SK-N-SH (cell line): ENCODE results near the gene AGAP1. TPM values are rescaled to one million over a fixed set of nuclear protein-coding genes. Genes with fewer than 3 reads are reported as not detected.
A peak's percentile ranks its signal among the peaks of the same experiment; 100 is the strongest.

Experiments
- CTCF ChIA-PET: fragments of 300-600, 350-600 bp; formaldehyde crosslinking; extraction: SDS; loops from one replicate; lab custom pipeline; 2021; lab: Yijun Ruan, JAX
- POLR2A ChIA-PET: fragments of 350-600 bp; sonication (Branson Sonifier 250); formaldehyde crosslinking; extraction: SDS; loops from one replicate; lab custom pipeline; 2020; ENCODE audit warnings: antibody characterized with exemption, inconsistent platforms; lab: Yijun Ruan, JAX
- DNase-seq: peaks from one replicate; pipeline ENCODE4 v3.0.0; 2012
- H2AFZ ChIP-seq: fragments of 200-600 bp; sonication (generic); 2 replicates; pipeline ENCODE4 v1.8.1; 2016; ENCODE audit warnings: antibody characterized with exemption, mild to moderate bottlenecking, low read depth
- H3F3A ChIP-seq: fragments of 200-600 bp; sonication (generic); replicated peaks from 2 replicates; pipeline ENCODE3; 2016; ENCODE audit warnings: antibody characterized with exemption, mild to moderate bottlenecking; ENCODE audit not compliant: insufficient read depth
- H3K27ac ChIP-seq, 2 experiments: fragments of 200-500 bp in 1 of 2; fragments of 200-600 bp in 1 of 2; sonication (Bioruptor generic) in 1 of 2; sonication (generic), shearing (Covaris generic) in 1 of 2; 2 replicates each; pipeline versions ENCODE4 v1.5.1 to v1.6.1; 2014 to 2016; ENCODE audit warnings: low read depth in 2 of 2, inconsistent platforms in 1 of 2, low read length in 1 of 2, mild to moderate bottlenecking in 1 of 2, mixed read lengths in 1 of 2
- H3K27me3 ChIP-seq: fragments of 200-600 bp; sonication (generic), shearing (Covaris generic); 2 replicates; pipeline ENCODE4 v1.6.1; 2016; ENCODE audit warnings: mixed run types; ENCODE audit not compliant: insufficient read depth
- H3K36me3 ChIP-seq, 2 experiments: fragments of 200-500 bp in 1 of 2; fragments of 200-600 bp in 1 of 2; sonication (Bioruptor generic) in 1 of 2; sonication (generic) in 1 of 2; replicated peaks in 1 of 2; 2 replicates each; pipeline versions ENCODE3 to v1.5.1; 2014 to 2016; ENCODE audit warnings: low read length in 1 of 2, mild to moderate bottlenecking in 1 of 2; ENCODE audit not compliant: insufficient read depth in 2 of 2, control insufficient read depth in 1 of 2
- H3K4me1 ChIP-seq, 2 experiments: fragments of 200-500 bp in 1 of 2; fragments of 200-600 bp in 1 of 2; sonication (Bioruptor generic) in 1 of 2; sonication (generic), shearing (Covaris generic) in 1 of 2; 2 replicates each; pipeline versions ENCODE4 v1.5.1 to v1.6.1; 2014 to 2016; ENCODE audit warnings: low read depth in 1 of 2, low read length in 1 of 2, mixed run types in 1 of 2; ENCODE audit not compliant: insufficient read depth in 2 of 2, control insufficient read depth in 1 of 2
- H3K4me2 ChIP-seq: fragments of 200-600 bp; sonication (generic), shearing (Covaris generic); 2 replicates; pipeline ENCODE4 v1.6.1; 2017; ENCODE audit warnings: mixed run types
- H3K4me3 ChIP-seq, 2 experiments: fragments of 200-500 bp in 1 of 2; fragments of 200-600 bp in 1 of 2; sonication (Bioruptor generic) in 1 of 2; sonication (generic), shearing (Covaris generic) in 1 of 2; 2 replicates each; pipeline versions ENCODE4 v1.5.1 to v1.8.1; 2014 to 2016; ENCODE audit warnings: low read depth in 2 of 2, inconsistent platforms in 1 of 2, low read length in 1 of 2, mild to moderate bottlenecking in 1 of 2, mixed read lengths in 1 of 2, moderate library complexity in 1 of 2
- H3K79me2 ChIP-seq: fragments of 200-600 bp; sonication (generic); 2 replicates; pipeline ENCODE4 v1.8.1; 2017; ENCODE audit warnings: mild to moderate bottlenecking; ENCODE audit not compliant: insufficient read depth
- H3K9ac ChIP-seq: fragments of 200-600 bp; sonication (generic); 2 replicates; pipeline ENCODE4 v1.6.1; 2017; ENCODE audit warnings: mixed run types
- H3K9me2 ChIP-seq: fragments of 200-600 bp; sonication (generic); 2 replicates; pipeline ENCODE4 v1.6.1; 2017; ENCODE audit warnings: mixed run types
- H3K9me3 ChIP-seq: fragments of 200-600 bp; sonication (generic); 2 replicates; pipeline ENCODE4 v1.6.1; 2017; ENCODE audit warnings: mixed run types, mild to moderate bottlenecking, moderate library complexity
- H4K20me1 ChIP-seq: fragments of 200-600 bp; sonication (generic); 2 replicates; pipeline ENCODE4 v1.6.1; 2017; ENCODE audit warnings: mild to moderate bottlenecking, mixed run types; ENCODE audit not compliant: insufficient read depth
- CHD2 ChIP-seq: fragments of 150-350 bp; IDR thresholded peaks from 2 replicates; pipeline ENCODE4 v1.6.1; 2018; ENCODE audit warnings: low read length; ENCODE audit not compliant: partially characterized antibody
- ELF1 ChIP-seq: IDR thresholded peaks from 2 replicates; pipeline ENCODE4 v1.4.0; 2012
- EP300 ChIP-seq, 2 experiments: IDR thresholded peaks; 2 replicates each; pipeline versions ENCODE4 v1.4.0 to v1.6.1; 2012; ENCODE audit warnings: borderline replicate concordance in 1 of 2, low read depth in 1 of 2, low read length in 1 of 2
- EZH2phosphoT487 ChIP-seq: fragments of 200-600 bp; sonication (generic); IDR thresholded peaks from 2 replicates; pipeline ENCODE4 v1.6.1; 2017; ENCODE audit warnings: low read depth, mixed run types, mild to moderate bottlenecking, antibody characterized with exemption, moderate library complexity, borderline replicate concordance
- FOSL2 ChIP-seq: IDR thresholded peaks from 2 replicates; pipeline ENCODE4 v1.4.0; 2012; ENCODE audit warnings: low read depth, mild to moderate bottlenecking, moderate library complexity, borderline replicate concordance
- FOXM1 ChIP-seq: IDR thresholded peaks from 2 replicates; pipeline ENCODE4 v1.4.0; 2012; ENCODE audit warnings: low read depth, mild to moderate bottlenecking
- GABPA ChIP-seq: IDR thresholded peaks from 2 replicates; pipeline ENCODE4 v1.4.0; 2012; ENCODE audit warnings: low read depth, mild to moderate bottlenecking
- GATA2 ChIP-seq: sonication (generic); formaldehyde crosslinking; IDR thresholded peaks from 2 replicates; pipeline ENCODE4 v1.5.0; 2020; ENCODE audit warnings: mild to moderate bottlenecking, missing genetic modification reagents
- JUND ChIP-seq: IDR thresholded peaks from 2 replicates; pipeline ENCODE4 v1.4.0; 2012
- MAX ChIP-seq: IDR thresholded peaks from 2 replicates; pipeline ENCODE4 v1.4.0; 2012; ENCODE audit warnings: low read depth
- MEF2A ChIP-seq: IDR thresholded peaks from 2 replicates; pipeline ENCODE4 v1.4.0; 2012; ENCODE audit warnings: low read depth, borderline replicate concordance
- NFIC ChIP-seq: IDR thresholded peaks from 2 replicates; pipeline ENCODE4 v1.4.0; 2012; ENCODE audit warnings: borderline replicate concordance
- PBX3 ChIP-seq: IDR thresholded peaks from 2 replicates; pipeline ENCODE4; 2012
- REST ChIP-seq: IDR thresholded peaks from 2 replicates; pipeline ENCODE4 v1.6.1; 2012; ENCODE audit warnings: mild to moderate bottlenecking, low read depth, low read length, moderate library complexity
- RFX5 ChIP-seq: IDR thresholded peaks from 2 replicates; pipeline ENCODE4 v1.6.1; 2012; ENCODE audit warnings: mild to moderate bottlenecking, improper control_type of control experiment, low read length
- TAF1 ChIP-seq: IDR thresholded peaks from 2 replicates; pipeline ENCODE4 v1.6.1; 2012; ENCODE audit warnings: low read depth, mild to moderate bottlenecking, low read length, moderate library complexity, borderline replicate concordance
- TCF12 ChIP-seq: IDR thresholded peaks from 2 replicates; pipeline ENCODE4 v1.4.0; 2012
- ZBTB33 ChIP-seq: IDR thresholded peaks from 2 replicates; pipeline ENCODE4 v1.4.0; 2012; ENCODE audit warnings: low read depth, borderline replicate concordance
- WGBS: methylation state at CpG from one replicate; pipeline ENCODE4 v1.1.6; 2017; ENCODE audit warnings: low lambda C conversion rate; 5-methylcytosine and 5-hydroxymethylcytosine counted together
- polyA plus RNA-seq, 3 experiments: library from polyadenylated mRNA; depleted of rRNA; stranded (reverse); fragments of >200 nt; gene quantifications; 2 replicates each; pipeline ENCODE4 v1.2.3, GENCODE V29; 2012

Gene AGAP1
- polyA plus RNA-seq, 1 of the 3 experiments (the other 2 are of a cell fraction) = 8.8 TPM

GRCh38 chr2:235979753-235980435 lies 486.1 kb downstream of the AGAP1 start:
- Histone ChIP-seq H2AFZ (no peak overlapping the region), H3K4me2 (no peak overlapping the region), H3K9ac (no peak overlapping the region), H3K4me3 (no peak overlapping the region), H3K4me1 (no peaks in the 10 kb centered on the region; a peak in 1 of 4 replicates), H3K27me3 (no peaks in the 10 kb centered on the region), H3K9me3 (no peaks in the 10 kb centered on the region), H3K27ac (no peak overlapping the region), H3F3A (no peaks in the 10 kb centered on the region), H3K9me2 (no peaks in the 10 kb centered on the region), H3K36me3 (peaks cover 0 to 13% of the 10 kb centered on the region in 2 experiments), H3K79me2 (no peaks in the 10 kb centered on the region), H4K20me1 (no peaks in the 10 kb centered on the region)
- no peak for DNase-seq
- WGBS = 90% methylated on average over 15 of the region's 15 CpGs
- POLR2A ChIA-PET = no interaction called here
- no peak for TF ChIP-seq PBX3
- no peak for TF ChIP-seq JUND
- TF ChIP-seq GATA2 (CRISPR knock-in tag) = peak; percentile 26; the same call in 1 of the 2 replicates
- TF ChIP-seq MAX = no peak
- CTCF ChIA-PET = interaction anchor here (0.8 kb wide), 1 partner anchor 18 kb away, joined by 4 read pairs; no protein-coding TSS in a partner anchor

GRCh38 chr2:235981631-235982030 lies 487.8 kb downstream of the AGAP1 start:
- TF ChIP-seq FOSL2 (no peak), GATA2 (CRISPR knock-in tag) (no peak), GABPA (no peak), ZBTB33 (no peak), MEF2A (no peak), FOXM1 (no peak), EP300 (IDR thresholded peaks at IDR 0.05; ENCODE audit: borderline replicate concordance in 1 of 2, low read depth in 1 of 2, low read length in 1 of 2) (no peak), ELF1 (no peak), MAX (no peak), RFX5 (no peak), TCF12 (no peak), REST (no peak), NFIC (no peak), CHD2 (no peak), EZH2phosphoT487 (no peak), TAF1 (no peak), PBX3 (no peak)

More at GRCh38 chr2:235981631-235982030, 487.8 kb downstream of the AGAP1 start:
- Histone ChIP-seq H3K36me3 (peaks cover 0 to 2% of the 10 kb centered on the region in 2 experiments), H3K79me2 (no peaks in the 10 kb centered on the region), H3K9ac (no peak overlapping the region), H3K4me3 (no peak overlapping the region), H3K4me2 (no peak overlapping the region), H3K4me1 (no peaks in the 10 kb centered on the region; a peak in 1 of 4 replicates), H3K27me3 (no peaks in the 10 kb centered on the region), H4K20me1 (no peaks in the 10 kb centered on the region), H3F3A (no peaks in the 10 kb centered on the region), H3K9me2 (no peaks in the 10 kb centered on the region), H2AFZ (no peak overlapping the region), H3K27ac (no peak overlapping the region), H3K9me3 (no peaks in the 10 kb centered on the region)
- POLR2A ChIA-PET = no interaction called here
- no peak for DNase-seq
- CTCF ChIA-PET = no interaction called here
- 98% methylated on average over 15 of the region's 15 CpGs for WGBS
